MM.1S (cell line): ENCODE measurements around the gene RSRC1.

Source experiments
- CTCF ChIP-seq: fragments of 300-600 bp; sonication (generic); IDR thresholded peaks from 2 replicates; pipeline ENCODE4 v1.5.1; 2016; ENCODE audit warnings: antibody characterized with exemption, low read length, mixed read lengths
- EZH2phosphoT487 ChIP-seq: fragments of 300-600 bp; sonication (generic); IDR thresholded peaks from 2 replicates; pipeline ENCODE4 v1.6.1; 2018; ENCODE audit warnings: antibody characterized with exemption, low read length

GRCh38 chr3:158095111-158095813, 14.6 kb upstream of the RSRC1 start:
- TF ChIP-seq CTCF (no peak), EZH2phosphoT487 (no peak)
